GM12878 (cell line): ENCODE measurements around the gene SLC39A6. TPM values are rescaled to one million over a fixed set of nuclear protein-coding genes. Genes with fewer than 3 reads are reported as not detected.

ENCODE experiments used
- ATAC-seq: fragments of 200-7000 bp; cut with Tn5 transposase; 3 replicates; pipeline ENCODE4 v1.9.1; 2020; ENCODE audit warnings: mild to moderate bottlenecking, moderate library complexity
- BruUV-seq: library from RNA; stranded (reverse); fragments of 400-500 nt; replicated peaks from 2 replicates; lab custom pipeline; 2021; lab: Mats Ljungman, UMichigan
- CTCF ChIA-PET: fragments of 300-600 bp; sonication (Branson Sonifier 250); formaldehyde crosslinking; extraction: SDS; loops from one replicate; lab custom pipeline; 2021; ENCODE audit warnings: inconsistent platforms; lab: Yijun Ruan, JAX
- POLR2A ChIA-PET: fragments of 350-600 bp; formaldehyde crosslinking; extraction: SDS; loops from one replicate; lab custom pipeline; 2021; ENCODE audit warnings: inconsistent platforms; lab: Charles Lee
- RAD21 ChIA-PET: fragments of 300-600 bp; sonication (Branson Sonifier 250); formaldehyde crosslinking; loops from one replicate; lab custom pipeline; 2023; ENCODE audit warnings: antibody characterized with exemption; ENCODE audit not compliant: unreplicated experiment; lab: Charles Lee
- SMC1A ChIA-PET: fragments of 300-600 bp; sonication (Branson Sonifier 250); formaldehyde crosslinking; loops from one replicate; lab custom pipeline; 2023; ENCODE audit not compliant: unreplicated experiment, uncharacterized antibody; lab: Charles Lee
- DNase-seq: peaks from one replicate; pipeline ENCODE4 v3.0.0-alpha.2; 2011; ENCODE audit warnings: low read depth, low spot score
- FAIRE-seq: peaks from 3 replicates; lab custom pipeline; 2011; peaks lifted over from hg19 to GRCh38; lab: Jason Lieb, UNC
- H2AFZ ChIP-seq: 2 replicates; pipeline ENCODE4 v1.6.0; 2011; ENCODE audit warnings: low read depth, low read length, control low read depth; ENCODE audit not compliant: control insufficient read depth
- H3K27ac ChIP-seq: 2 replicates; pipeline ENCODE4 v1.5.1; 2011; ENCODE audit warnings: control low read depth; ENCODE audit not compliant: control insufficient read depth, insufficient read depth
- H3K27me3 ChIP-seq, 2 experiments: replicated peaks in 1 of 2; 2 replicates each; pipeline versions ENCODE4 v1.6.0 to v1.6.1; 2011; ENCODE audit warnings: low read length in 1 of 2; ENCODE audit not compliant: control insufficient read depth in 2 of 2, insufficient read depth in 2 of 2
- H3K36me3 ChIP-seq, 2 experiments: 2 replicates each; pipeline ENCODE4 v1.5.1; 2011; ENCODE audit warnings: low read length in 1 of 2; ENCODE audit not compliant: control insufficient read depth in 2 of 2, insufficient read depth in 2 of 2
- H3K4me1 ChIP-seq: 2 replicates; pipeline ENCODE4 v1.6.1; 2011; ENCODE audit warnings: mild to moderate bottlenecking, low read length, moderate library complexity, mixed read lengths; ENCODE audit not compliant: control insufficient read depth, insufficient read depth
- H3K4me2 ChIP-seq: 2 replicates; pipeline ENCODE4 v1.6.0; 2011; ENCODE audit warnings: control low read depth; ENCODE audit not compliant: control insufficient read depth, insufficient read depth
- H3K4me3 ChIP-seq: fragments of 200-600 bp; sonication (generic); 2 replicates; pipeline ENCODE4 v1.5.1; 2016
- H3K79me2 ChIP-seq: 2 replicates; pipeline ENCODE4 v1.6.0; 2011; ENCODE audit warnings: low read length; ENCODE audit not compliant: control insufficient read depth, insufficient read depth
- H3K9ac ChIP-seq: 2 replicates; pipeline ENCODE4 v1.8.0; 2011; ENCODE audit warnings: low read length, control low read depth, mixed read lengths; ENCODE audit not compliant: control insufficient read depth, insufficient read depth
- H3K9me3 ChIP-seq: replicated peaks from 3 replicates; pipeline ENCODE4 v1.5.1; 2011; ENCODE audit warnings: mild to moderate bottlenecking, low read length; ENCODE audit not compliant: control insufficient read depth, insufficient read depth
- H4K20me1 ChIP-seq: 2 replicates; pipeline ENCODE4 v1.6.0; 2011; ENCODE audit not compliant: control insufficient read depth, insufficient read depth
- BACH1 ChIP-seq: fragments of 450-650 bp; IDR thresholded peaks from 2 replicates; pipeline ENCODE4 v1.6.1; 2017; ENCODE audit warnings: mild to moderate bottlenecking, borderline replicate concordance
- E2F4 ChIP-seq: IDR thresholded peaks from 2 replicates; pipeline ENCODE4 v1.6.1; 2012; ENCODE audit warnings: low read depth, low read length, improper control_type of control experiment
- HDAC2 ChIP-seq: fragments of 200-600 bp; sonication (generic); IDR thresholded peaks from 2 replicates; pipeline ENCODE4 v1.6.1; 2017
- IRF4 ChIP-seq: IDR thresholded peaks from 2 replicates; pipeline ENCODE4 v1.6.1; 2011; ENCODE audit warnings: low read depth, low read length
- JUND ChIP-seq: IDR thresholded peaks from 2 replicates; pipeline ENCODE4 v1.6.1; 2012; ENCODE audit warnings: low read depth, mild to moderate bottlenecking, low read length, improper control_type of control experiment, moderate library complexity
- MEF2A ChIP-seq: IDR thresholded peaks from 2 replicates; pipeline ENCODE4 v1.6.1; 2011; ENCODE audit warnings: low read depth, mild to moderate bottlenecking, low read length, moderate library complexity; ENCODE audit not compliant: insufficient read depth
- NFYB ChIP-seq: IDR thresholded peaks from 2 replicates; pipeline ENCODE4 v1.6.1; 2011; ENCODE audit warnings: low read depth, mild to moderate bottlenecking, low read length, improper control_type of control experiment, moderate library complexity; ENCODE audit not compliant: insufficient read depth
- POLR2AphosphoS5 ChIP-seq: IDR thresholded peaks from 2 replicates; pipeline ENCODE4 v1.6.1; 2011; ENCODE audit warnings: mild to moderate bottlenecking, low read length, inconsistent platforms
- RB1 ChIP-seq: fragments of 450-650 bp; formaldehyde crosslinking; IDR thresholded peaks from 2 replicates; pipeline ENCODE4 v1.6.1; 2017; ENCODE audit warnings: mild to moderate bottlenecking, borderline replicate concordance
- RUNX3 ChIP-seq: IDR thresholded peaks from 2 replicates; pipeline ENCODE4 v1.6.1; 2012; ENCODE audit warnings: low read length, inconsistent platforms
- ZBTB33 ChIP-seq: fragments of 450-650 bp; IDR thresholded peaks from 2 replicates; pipeline ENCODE4 v1.6.1; 2017; ENCODE audit warnings: mild to moderate bottlenecking
- WGBS: methylation state at CpG from one replicate; pipeline ENCODE4 v1.1.6; 2016; ENCODE audit warnings: low lambda C conversion rate; ENCODE audit not compliant: insufficient replicate concordance, insufficient coverage; ENCODE audit errors: missing lambda C conversion rate; 5-methylcytosine and 5-hydroxymethylcytosine counted together
- in situ Hi-C: fragments of 300-500 bp; cut with MboI; formaldehyde crosslinking; loops from 9 replicates; pipeline ENCODE4 v1.14.3; 2018; ENCODE audit warnings: mixed read lengths
- intact Hi-C: fragments of 100-400 bp; cut with micrococcal nuclease; formaldehyde crosslinking; loops from one replicate; pipeline ENCODE4 v1.14.2; 2022; ENCODE audit not compliant: unreplicated experiment
- polyA plus RNA-seq, 11 experiments: library from polyadenylated mRNA; depleted of rRNA in 4 of 11; unstranded in 6 of 11; stranded (reverse) in 5 of 11; fragments of >200 nt; fragmentation: Nextera tagmentation in 4 of 11; fragmentation: Illumina TruSeq in 1 of 11; extraction: Ambion mirVana in 4 of 11; extraction: Trizol in 1 of 11; gene quantifications; 1 replicate in 1 of 11; 2 replicates in 10 of 11; pipeline versions ENCODE4 v1.2.1 to v1.2.3, GENCODE V29; 2011 to 2016; ENCODE audit warnings: inconsistent platforms in 2 of 11, missing spikeins in 2 of 11, low read depth in 1 of 11
- total RNA-seq, 4 experiments: library from RNA; depleted of rRNA in 3 of 4; stranded (reverse); fragments of >200 nt in 3 of 4; fragmentation: Illumina TruSeq in 1 of 4; extraction: Trizol in 1 of 4; gene quantifications; 2 replicates each; pipeline versions ENCODE4 v1.2.1 to v1.2.3, GENCODE V29; 2013 to 2021

Gene SLC39A6
- total and polyA plus RNA-seq, 10 of the 15 experiments (the other 5 are each of a cell fraction or from before 2014, with no cell fraction given), result 12.4 to 65.9 (median 41.3) TPM

DNA sequence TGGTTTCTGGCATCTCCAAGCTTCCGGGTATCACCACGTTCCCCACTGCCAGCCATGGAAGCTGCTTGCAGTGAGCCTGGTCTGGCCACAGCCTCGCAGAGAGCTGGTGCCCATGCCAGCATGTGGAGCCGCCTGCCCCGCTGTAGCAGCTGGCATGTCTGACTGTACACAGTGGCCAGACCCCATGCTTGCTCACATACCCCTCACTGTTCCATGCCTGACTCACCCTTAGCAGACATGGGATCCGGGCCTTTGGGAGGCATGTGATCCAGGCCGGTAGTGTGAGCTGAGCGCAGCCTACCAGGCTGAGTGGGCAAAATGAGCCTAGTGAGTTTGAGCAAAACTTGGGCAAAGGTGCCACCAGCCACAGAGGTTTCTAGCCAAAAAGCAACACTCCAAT lies 43.0 kb downstream of the SLC39A6 start:
- Histone ChIP-seq H3K9me3 (no peaks in the 10 kb centered on the region; the same call in 1 of the 3 replicates), H2AFZ (no peak overlapping the region), H3K4me1 (no peaks in the 10 kb centered on the region), H3K27ac (no peak overlapping the region), H3K9ac (no peak overlapping the region), H3K36me3 (no peaks in the 10 kb centered on the region), H3K79me2 (no peaks in the 10 kb centered on the region), H3K4me3 (no peak overlapping the region), H3K4me2 (no peak overlapping the region), H3K27me3 (no peaks in the 10 kb centered on the region), H4K20me1 (no peaks in the 10 kb centered on the region)
- ATAC-seq (no peak), FAIRE-seq (no peak), DNase-seq (no peak)
- no peak for TF ChIP-seq NFYB
- ChIA-PET CTCF (interaction anchor here (0.6 to 1.9 kb wide), 4 partner anchors 10 to 198 kb away, joined by 3 to 10 read pairs (median 6); no protein-coding TSS in a partner anchor), POLR2A (interaction anchor here (0.6 kb wide), 2 partner anchors 8 to 941 kb away, joined by 3 to 5 read pairs; no protein-coding TSS in a partner anchor), RAD21 (interaction anchor here (0.6 to 1.1 kb wide), 4 partner anchors 10 to 68 kb away, joined by 3 to 4 read pairs (median 4); no protein-coding TSS in a partner anchor), SMC1A (interaction anchor here (0.7 to 2.7 kb wide), 3 partner anchors 9 to 196 kb away, joined by 3 to 13 read pairs (median 5); no protein-coding TSS in a partner anchor)
- WGBS, result 74% methylated on average over 8 of the region's 8 CpGs
- in situ Hi-C loops, result no loop called here
- BruUV-seq, result no TSS peak
- intact Hi-C loops, result no loop called here

- ATAC-seq (no peak), DNase-seq (no peak), FAIRE-seq (no peak)
- SMC1A ChIA-PET, result interaction anchor here (1.3 to 2.7 kb wide), 2 partner anchors 10 to 197 kb away, joined by 5 to 13 read pairs; no protein-coding TSS in a partner anchor
- H3K9me3 ChIP-seq, result peaks cover under 1% of the 10 kb centered on the region
- RAD21 ChIA-PET, result interaction anchor here (1.1 kb wide), 2 partner anchors 11 to 13 kb away, joined by 3 to 4 read pairs; no protein-coding TSS in a partner anchor
- H3K36me3 ChIP-seq, result no peaks in the 10 kb centered on the region
- WGBS, result 47% methylated on average over 4 of the region's 4 CpGs
- no peaks in the 10 kb centered on the region for H3K27me3 ChIP-seq
- no peak overlapping the region for H3K9ac ChIP-seq
- BruUV-seq, result no TSS peak
- intact Hi-C loops (no loop called here), in situ Hi-C loops (no loop called here)
- H3K4me3 ChIP-seq, result no peak overlapping the region
- H3K27ac ChIP-seq, result no peak overlapping the region
- H3K4me1 ChIP-seq, result no peaks in the 10 kb centered on the region
- H3K4me2 ChIP-seq, result no peak overlapping the region
- POLR2A ChIA-PET, result no interaction called here
- H2AFZ ChIP-seq, result no peak overlapping the region
- CTCF ChIA-PET, result interaction anchor here (1.1 to 1.9 kb wide), 5 partner anchors 8 to 329 kb away, joined by 3 to 10 read pairs (median 4); no protein-coding TSS in a partner anchor
- no peaks in the 10 kb centered on the region for H4K20me1 ChIP-seq
- H3K79me2 ChIP-seq, result no peaks in the 10 kb centered on the region
- no peak for TF ChIP-seq E2F4
- TF ChIP-seq IRF4, result no peak
- TF ChIP-seq RB1, result no peak
- TF ChIP-seq JUND, result no peak
- TF ChIP-seq RUNX3, result no peak
- no peak for TF ChIP-seq HDAC2
- TF ChIP-seq BACH1, result no peak
- TF ChIP-seq ZBTB33, result no peak
- TF ChIP-seq MEF2A, result no peak
- TF ChIP-seq POLR2AphosphoS5, result no peak
Measured at GRCh38 chr18:36085195-36085594, 43.9 kb downstream of the SLC39A6 start.
